Measurements from ENCODE around the gene RPL15. TPM values are rescaled to one million over a fixed set of nuclear protein-coding genes. Genes with fewer than 3 reads are reported as not detected.

RPL15 gene
- total RNA-seq, 2 experiments from 2014 or later: 2,355 to 2,390 TPM

- no peak for TF ChIP-seq CTCF (conservative IDR thresholded peaks at IDR 0.05; ENCODE audit: low read length)
- TF ChIP-seq EZH2phosphoT487 (IDR thresholded peaks at IDR 0.05; ENCODE audit: borderline replicate concordance, low read depth, low read length): no peak
- H3K9me2 ChIP-seq (ENCODE audit: insufficient read depth, low read length): no peaks in the 10 kb centered on the region
- BruUV-seq (replicated peaks): no TSS peak
- no peak overlapping the region for H2AFZ ChIP-seq (ENCODE audit: low read length)
- ChIA-PET POLR2A (interaction anchor here (0.5 to 3.1 kb wide), 5 partner anchors 11 to 95 kb away, joined by 3 to 28 read pairs (median 3); partner anchors contain the start of genes NKIRAS1 and RPL15), CTCF (ENCODE audit: unreplicated experiment) (no interaction called here)
- H3K4me2 ChIP-seq (ENCODE audit: low read length): no peak overlapping the region
- H4K20me1 ChIP-seq (ENCODE audit: insufficient read depth, low read length): no peaks in the 10 kb centered on the region
- intact Hi-C loops (cut with micrococcal nuclease; ENCODE audit: unreplicated experiment): no loop called here
- no peak overlapping the region for H3K4me3 ChIP-seq (ENCODE audit: low read depth, low read length, poor library complexity, severe bottlenecking)
- H3K79me2 ChIP-seq (ENCODE audit: insufficient read depth, low read depth, low read length): no peaks in the 10 kb centered on the region
- H3K9me3 ChIP-seq (ENCODE audit: low read length): no peaks in the 10 kb centered on the region
- H3K36me3 ChIP-seq (ENCODE audit: insufficient read depth, low read length): peaks cover 13% of the 10 kb centered on the region
- no peaks in the 10 kb centered on the region for H3K4me1 ChIP-seq (ENCODE audit: insufficient read depth, low read length, poor library complexity, severe bottlenecking)
- DNase-seq (ENCODE audit: low spot score): no peak
- H3K27ac ChIP-seq (ENCODE audit: low read depth, low read length, poor library complexity, severe bottlenecking): no peak overlapping the region
Measured at GRCh38 chr3:23968463-23969184, 51.7 kb downstream of the RPL15 start.

GRCh38 chr3:23969393-23969792 is 52.5 kb downstream of the RPL15 start:
- POLR2A ChIA-PET: interaction anchor here (0.5 to 3.1 kb wide), 7 partner anchors 12 to 128 kb away, joined by 3 to 28 read pairs (median 3); no protein-coding TSS in a partner anchor
- BruUV-seq (replicated peaks): no TSS peak
- H3K79me2 ChIP-seq (ENCODE audit: insufficient read depth, low read depth, low read length): no peaks in the 10 kb centered on the region

More at GRCh38 chr3:23969393-23969792, 52.5 kb downstream of the RPL15 start:
- no peak for DNase-seq (ENCODE audit: low spot score)
- H3K4me1 ChIP-seq (ENCODE audit: insufficient read depth, low read length, poor library complexity, severe bottlenecking): no peaks in the 10 kb centered on the region
- no peak overlapping the region for H3K4me2 ChIP-seq (ENCODE audit: low read length)
- H3K36me3 ChIP-seq (ENCODE audit: insufficient read depth, low read length): peaks cover 13% of the 10 kb centered on the region
- no peak for TF ChIP-seq EZH2phosphoT487 (IDR thresholded peaks at IDR 0.05; ENCODE audit: borderline replicate concordance, low read depth, low read length)
- no peak for TF ChIP-seq CTCF (conservative IDR thresholded peaks at IDR 0.05; ENCODE audit: low read length)
- CTCF ChIA-PET (ENCODE audit: unreplicated experiment): no interaction called here
- no peak overlapping the region for H3K27ac ChIP-seq (ENCODE audit: low read depth, low read length, poor library complexity, severe bottlenecking)
- H4K20me1 ChIP-seq (ENCODE audit: insufficient read depth, low read length): no peaks in the 10 kb centered on the region
- intact Hi-C loops (cut with micrococcal nuclease; ENCODE audit: unreplicated experiment): no loop called here
- no peaks in the 10 kb centered on the region for H3K9me3 ChIP-seq (ENCODE audit: low read length)
- H3K9me2 ChIP-seq (ENCODE audit: insufficient read depth, low read length): no peaks in the 10 kb centered on the region
- H3K4me3 ChIP-seq (ENCODE audit: low read depth, low read length, poor library complexity, severe bottlenecking): no peak overlapping the region
- no peak overlapping the region for H2AFZ ChIP-seq (ENCODE audit: low read length)

Other genes starting within 250 kb of the RPL15 start
- 96.7 and 126 TPM in 2 replicates for gene UBE2E1, start 111.2 kb upstream of the RPL15 start, total RNA-seq (2014; rRNA removed; shearing (Covaris generic))
- 142 and 167 TPM in 2 replicates for gene UBE2E1, start 111.2 kb upstream of the RPL15 start, total RNA-seq (2022)
- 4.0 and 4.1 TPM in 2 replicates for gene NKIRAS1, start 142 bp upstream of the RPL15 start, total RNA-seq (2014; rRNA removed; shearing (Covaris generic))
- gene NKIRAS1, start 142 bp upstream of the RPL15 start, total RNA-seq (2022): 3.7 and 4.7 TPM in 2 replicates
- gene NR1D2, start 28.2 kb downstream of the RPL15 start, total RNA-seq (2014; rRNA removed; shearing (Covaris generic)): 5.0 and 7.9 TPM in 2 replicates
- 5.7 and 8.8 TPM in 2 replicates for gene NR1D2, start 28.2 kb downstream of the RPL15 start, total RNA-seq (2022)

Measured in OCI-LY7 (cell line).